DND-41 (cell line): ENCODE measurements around the gene SIAH1.

ENCODE experiments used
- ATAC-seq: fragments of 200-7000 bp; cut with Tn5 transposase; 3 replicates; pipeline ENCODE4 v1.9.1; 2021; ENCODE audit warnings: low read depth; ENCODE audit not compliant: insufficient read depth
- DNase-seq: peaks from one replicate; pipeline ENCODE4 v3.0.0-alpha.2; 2020
- H2AFZ ChIP-seq: 2 replicates; pipeline ENCODE4 v1.6.0; 2012; ENCODE audit warnings: low read depth, low read length
- H3K27ac ChIP-seq: 2 replicates; pipeline ENCODE4 v1.5.1; 2012; ENCODE audit warnings: low read length, inconsistent platforms
- H3K27me3 ChIP-seq: fragments of 200-600 bp; sonication (generic); 2 replicates; pipeline ENCODE4 v1.6.0; 2012; ENCODE audit warnings: low read length, mild to moderate bottlenecking, inconsistent platforms; ENCODE audit not compliant: insufficient read depth, poor library complexity
- H3K36me3 ChIP-seq: 2 replicates; pipeline ENCODE4 v1.5.1; 2012; ENCODE audit warnings: low read length, inconsistent platforms; ENCODE audit not compliant: insufficient read depth
- H3K4me1 ChIP-seq: 2 replicates; pipeline ENCODE4 v1.5.1; 2012; ENCODE audit warnings: mild to moderate bottlenecking, low read length; ENCODE audit not compliant: insufficient read depth
- H3K4me2 ChIP-seq: 2 replicates; pipeline ENCODE4 v1.6.0; 2012; ENCODE audit warnings: mild to moderate bottlenecking, moderate library complexity, low read length, inconsistent platforms; ENCODE audit not compliant: insufficient read depth
- H3K4me3 ChIP-seq, 2 experiments: fragments of 200-600 bp in 1 of 2; shearing (Covaris generic) in 1 of 2; 2 replicates each; pipeline ENCODE4 v1.5.1; 2012 to 2016; ENCODE audit warnings: inconsistent platforms in 2 of 2, low read length in 2 of 2, mild to moderate bottlenecking in 2 of 2, low read depth in 1 of 2, moderate library complexity in 1 of 2
- H3K79me2 ChIP-seq: 2 replicates; pipeline ENCODE4 v1.6.0; 2012; ENCODE audit warnings: low read length, inconsistent platforms; ENCODE audit not compliant: insufficient read depth
- H3K9ac ChIP-seq: 2 replicates; pipeline ENCODE4 v1.6.0; 2012; ENCODE audit warnings: low read depth, mild to moderate bottlenecking, inconsistent platforms, low read length, moderate library complexity
- H3K9me3 ChIP-seq: 2 replicates; pipeline ENCODE4 v1.5.1; 2012; ENCODE audit warnings: low read length, moderate library complexity, mild to moderate bottlenecking, inconsistent platforms; ENCODE audit not compliant: insufficient read depth, severe bottlenecking
- H4K20me1 ChIP-seq: 2 replicates; pipeline ENCODE4 v1.6.0; 2012; ENCODE audit warnings: low read length; ENCODE audit not compliant: insufficient read depth
- EZH2 ChIP-seq: IDR thresholded peaks from 3 replicates; pipeline ENCODE4 v1.6.1; 2012; ENCODE audit warnings: borderline replicate concordance, low read depth, mild to moderate bottlenecking, moderate library complexity, low read length, inconsistent platforms; ENCODE audit not compliant: severe bottlenecking
- TF ChIP-seq, protein P1 (sequence below): IDR thresholded peaks from 2 replicates; pipeline ENCODE4 v1.5.1; 2012; ENCODE audit warnings: borderline replicate concordance, low read length, moderate library complexity, mild to moderate bottlenecking; ENCODE audit not compliant: poor library complexity, severe bottlenecking; ENCODE audit errors: extremely low read depth

SIAH1 gene

DNA sequence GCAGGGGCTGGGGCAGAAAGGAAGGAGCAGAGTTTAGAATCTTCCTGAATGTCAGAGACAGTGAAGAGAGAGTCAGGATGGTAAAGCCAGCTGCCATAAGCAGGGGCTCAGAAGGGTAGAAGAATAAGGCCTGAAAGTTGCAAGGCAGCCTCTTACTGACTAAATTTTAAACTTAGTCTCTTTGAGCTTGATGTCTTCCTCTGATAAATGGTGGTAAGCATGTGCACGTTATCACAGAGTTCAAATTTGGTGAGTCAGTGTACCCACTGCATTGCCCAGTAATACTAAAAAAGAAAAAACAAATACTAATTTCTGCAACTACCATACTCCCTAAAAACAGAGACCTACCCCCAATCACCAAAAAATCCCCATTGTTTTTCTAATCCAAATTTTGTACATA, 45.2 kb downstream of the SIAH1 start:
- Histone ChIP-seq H3K9me3 (no peaks in the 10 kb centered on the region), H3K9ac (no peak overlapping the region), H3K36me3 (peaks cover 69% of the 10 kb centered on the region), H3K4me2 (no peak overlapping the region), H3K4me1 (no peaks in the 10 kb centered on the region), H3K27ac (no peak overlapping the region), H3K27me3 (no peaks in the 10 kb centered on the region), H4K20me1 (0 out of 2 replicates have a peak, but pooled peaks cover 4% of the 10 kb centered on the region), H3K79me2 (no peaks in the 10 kb centered on the region), H3K4me3 (no peak overlapping the region), H2AFZ (no peak overlapping the region)
- TF ChIP-seq, protein P1, sequence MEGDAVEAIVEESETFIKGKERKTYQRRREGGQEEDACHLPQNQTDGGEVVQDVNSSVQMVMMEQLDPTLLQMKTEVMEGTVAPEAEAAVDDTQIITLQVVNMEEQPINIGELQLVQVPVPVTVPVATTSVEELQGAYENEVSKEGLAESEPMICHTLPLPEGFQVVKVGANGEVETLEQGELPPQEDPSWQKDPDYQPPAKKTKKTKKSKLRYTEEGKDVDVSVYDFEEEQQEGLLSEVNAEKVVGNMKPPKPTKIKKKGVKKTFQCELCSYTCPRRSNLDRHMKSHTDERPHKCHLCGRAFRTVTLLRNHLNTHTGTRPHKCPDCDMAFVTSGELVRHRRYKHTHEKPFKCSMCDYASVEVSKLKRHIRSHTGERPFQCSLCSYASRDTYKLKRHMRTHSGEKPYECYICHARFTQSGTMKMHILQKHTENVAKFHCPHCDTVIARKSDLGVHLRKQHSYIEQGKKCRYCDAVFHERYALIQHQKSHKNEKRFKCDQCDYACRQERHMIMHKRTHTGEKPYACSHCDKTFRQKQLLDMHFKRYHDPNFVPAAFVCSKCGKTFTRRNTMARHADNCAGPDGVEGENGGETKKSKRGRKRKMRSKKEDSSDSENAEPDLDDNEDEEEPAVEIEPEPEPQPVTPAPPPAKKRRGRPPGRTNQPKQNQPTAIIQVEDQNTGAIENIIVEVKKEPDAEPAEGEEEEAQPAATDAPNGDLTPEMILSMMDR, result no peak
- no peak for TF ChIP-seq EZH2
- ATAC-seq, result no peak
- no peak for DNase-seq

DNA sequence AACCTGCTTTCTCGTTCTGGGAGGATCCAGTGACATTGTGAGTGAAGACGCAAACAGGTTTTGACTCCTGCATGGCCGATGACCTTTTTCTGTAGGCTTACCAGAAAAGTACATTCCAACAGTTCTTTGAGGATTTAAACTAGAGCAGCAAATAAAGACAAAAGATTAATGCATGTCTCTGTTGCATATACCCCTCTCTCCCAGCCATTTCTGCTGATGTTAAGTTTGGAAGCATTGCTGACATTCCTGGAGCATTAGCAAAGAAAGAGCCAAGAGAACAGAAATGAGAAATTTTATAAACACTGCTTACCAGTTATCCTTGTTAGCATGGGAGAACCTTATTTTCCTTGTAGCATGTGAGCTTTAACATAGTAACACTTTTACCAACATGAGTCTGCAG, 49.3 kb downstream of the SIAH1 start:
- Histone ChIP-seq H3K27me3 (no peaks in the 10 kb centered on the region), H3K4me2 (no peak overlapping the region), H3K4me1 (no peaks in the 10 kb centered on the region), H2AFZ (no peak overlapping the region), H3K9me3 (no peaks in the 10 kb centered on the region), H3K79me2 (no peaks in the 10 kb centered on the region), H4K20me1 (no peaks in the 10 kb centered on the region), H3K9ac (no peak overlapping the region), H3K36me3 (peaks cover 59% of the 10 kb centered on the region), H3K27ac (no peak overlapping the region), H3K4me3 (no peak overlapping the region)
- no peak for TF ChIP-seq EZH2
- TF ChIP-seq, protein P1, result no peak
- DNase-seq (no peak), ATAC-seq (no peak)

DNA sequence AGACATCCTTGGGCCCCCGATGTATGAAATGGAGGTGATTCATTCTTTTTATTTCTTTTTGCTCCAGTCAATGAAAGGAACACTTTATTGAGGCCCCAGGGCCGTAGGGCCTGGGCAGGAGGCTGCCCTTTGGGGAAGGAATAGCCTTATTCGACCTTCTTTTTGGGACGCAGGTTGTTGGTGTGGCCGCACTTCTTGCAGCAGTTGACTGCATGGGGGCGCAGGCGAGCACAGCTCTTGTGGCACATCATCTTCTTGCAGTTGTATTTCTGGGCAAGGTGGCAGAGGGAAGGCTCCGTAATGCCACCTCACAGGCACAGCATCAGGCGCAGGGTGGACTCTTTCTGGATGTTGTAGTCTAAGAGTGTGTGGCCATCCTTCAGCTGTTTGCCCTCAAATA, 50.9 kb downstream of the SIAH1 start:
- no peaks in the 10 kb centered on the region for H3K4me1 ChIP-seq
- no peak for ATAC-seq
- TF ChIP-seq EZH2, result no peak
- TF ChIP-seq, protein P1, result peak; percentile 27
- peaks cover 52% of the 10 kb centered on the region for H3K36me3 ChIP-seq
- no peak overlapping the region for H3K4me3 ChIP-seq
- no peak overlapping the region for H2AFZ ChIP-seq
- no peaks in the 10 kb centered on the region for H3K79me2 ChIP-seq
- H3K9ac ChIP-seq, result no peak overlapping the region
- DNase-seq, result no peak
- no peaks in the 10 kb centered on the region for H3K27me3 ChIP-seq
- H3K4me2 ChIP-seq, result no peak overlapping the region
- H4K20me1 ChIP-seq, result no peaks in the 10 kb centered on the region
- no peaks in the 10 kb centered on the region for H3K9me3 ChIP-seq
- no peak overlapping the region for H3K27ac ChIP-seq

DNA sequence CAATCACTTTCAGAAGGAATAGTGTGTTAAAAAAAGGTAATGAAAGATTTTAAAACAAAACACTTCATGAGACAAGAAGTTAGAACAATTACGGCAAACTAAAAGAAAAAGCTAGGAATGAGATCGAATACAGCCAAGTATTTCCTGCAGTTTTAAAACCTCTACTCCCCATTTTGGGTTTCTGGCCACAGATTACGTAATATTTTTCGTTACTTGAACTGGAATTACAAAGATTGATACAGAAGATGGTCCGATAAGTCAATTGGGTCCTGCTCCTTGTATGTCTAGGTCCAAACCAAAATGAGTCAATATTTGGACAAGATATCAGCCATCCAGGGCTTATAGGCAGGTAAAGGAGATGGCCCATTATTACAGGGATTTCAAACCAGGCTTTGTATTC, 52.2 kb downstream of the SIAH1 start:
- no peaks in the 10 kb centered on the region for H3K79me2 ChIP-seq
- no peak overlapping the region for H3K4me2 ChIP-seq
- H3K27ac ChIP-seq, result no peak overlapping the region
- H3K27me3 ChIP-seq, result no peaks in the 10 kb centered on the region
- H3K9me3 ChIP-seq, result no peaks in the 10 kb centered on the region
- no peaks in the 10 kb centered on the region for H4K20me1 ChIP-seq
- H3K4me1 ChIP-seq, result no peaks in the 10 kb centered on the region
- no peak overlapping the region for H2AFZ ChIP-seq
- TF ChIP-seq EZH2, result no peak
- TF ChIP-seq, protein P1, result no peak
- H3K9ac ChIP-seq, result no peak overlapping the region
- ATAC-seq (no peak), DNase-seq (no peak)
- no peak overlapping the region for H3K4me3 ChIP-seq
- peaks cover 44% of the 10 kb centered on the region for H3K36me3 ChIP-seq
